Measurements from ENCODE around the gene CPB2.

CPB2 gene

DNA sequence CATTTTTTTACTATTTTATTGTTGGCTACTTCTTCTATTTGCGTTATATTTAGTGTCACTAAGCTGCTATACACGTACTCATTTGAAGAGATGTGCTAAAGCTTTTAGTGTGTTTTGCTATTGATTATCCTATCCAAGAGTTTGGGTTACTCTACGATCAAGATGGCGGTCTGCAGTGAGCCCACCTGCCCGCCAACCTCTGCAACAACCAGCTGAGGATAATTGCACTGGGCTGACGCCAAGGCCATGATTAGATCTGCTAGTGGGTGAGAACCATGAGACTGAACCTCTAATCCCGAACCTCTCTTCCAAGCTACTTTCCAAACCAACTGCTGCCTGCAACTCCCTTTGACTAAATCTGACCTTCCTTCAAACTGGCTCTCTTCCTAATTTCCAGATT, 1.8 kb downstream of the CPB2 start:
- H3K4me3 ChIP-seq (ENCODE audit: low read length) = no peak overlapping the region

DNA sequence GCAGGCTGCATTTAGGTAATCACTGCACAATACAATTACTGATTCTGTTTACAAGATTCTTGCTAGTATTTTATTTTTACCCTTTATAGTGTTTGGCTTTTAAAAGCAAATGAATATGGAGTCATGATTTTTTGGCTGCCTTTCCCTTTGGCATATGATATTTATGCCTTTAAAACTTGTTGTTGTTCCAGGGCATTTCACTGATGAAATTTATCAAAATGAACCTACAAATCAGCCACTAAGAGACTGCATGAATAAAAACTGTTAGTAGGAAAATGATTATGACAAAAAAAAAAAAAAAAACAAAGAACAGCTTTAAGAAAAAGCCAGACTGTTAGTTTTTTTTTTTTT, 2.6 kb downstream of the CPB2 start:
- no peak for DNase-seq (ENCODE audit: low read depth, low spot score)
- no peak overlapping the region for H3K4me3 ChIP-seq (ENCODE audit: low read length)

More for the DNA sequence above, 1.8 kb downstream of the CPB2 start:
- DNase-seq (ENCODE audit: low read depth, low spot score) = no peak

DNA sequence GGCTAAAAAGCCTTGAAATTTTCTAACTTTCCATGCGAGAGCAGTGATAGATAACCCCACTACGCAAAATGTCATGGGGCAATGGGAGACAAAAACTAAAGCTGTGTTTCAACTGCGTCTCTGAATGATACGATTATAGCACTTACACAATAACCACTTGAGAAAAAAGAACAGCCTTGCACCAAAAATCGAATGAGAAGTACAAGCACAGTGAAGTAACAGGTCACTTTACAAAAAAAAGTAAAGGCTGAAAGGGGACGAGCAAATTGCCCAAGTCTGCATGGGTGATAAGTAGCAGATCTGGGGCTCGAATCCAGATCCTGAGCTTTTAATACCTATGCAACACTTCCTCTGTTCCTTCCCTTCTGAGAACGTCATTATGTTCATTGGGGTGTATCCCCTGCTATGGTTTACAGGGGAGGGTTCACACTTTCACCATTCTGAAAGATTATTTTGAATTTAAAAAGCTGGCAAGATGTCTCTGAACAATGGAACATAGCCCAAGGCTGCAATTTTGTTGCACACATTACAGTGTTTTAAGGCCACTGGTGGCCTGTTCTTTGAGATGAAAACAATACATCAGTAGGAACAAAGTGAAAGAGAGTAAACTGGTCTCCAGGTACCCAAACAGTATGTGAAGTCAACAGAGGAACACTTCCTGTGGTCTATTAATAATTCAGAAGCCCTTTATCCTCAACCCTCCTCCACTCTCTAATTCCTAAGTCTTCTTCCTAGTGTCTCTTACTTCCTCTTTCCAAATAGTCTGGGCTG, 3.2 kb downstream of the CPB2 start:
- no peak for DNase-seq (ENCODE audit: low read depth, low spot score)
- no peak overlapping the region for H3K4me3 ChIP-seq (ENCODE audit: low read length)

DNA sequence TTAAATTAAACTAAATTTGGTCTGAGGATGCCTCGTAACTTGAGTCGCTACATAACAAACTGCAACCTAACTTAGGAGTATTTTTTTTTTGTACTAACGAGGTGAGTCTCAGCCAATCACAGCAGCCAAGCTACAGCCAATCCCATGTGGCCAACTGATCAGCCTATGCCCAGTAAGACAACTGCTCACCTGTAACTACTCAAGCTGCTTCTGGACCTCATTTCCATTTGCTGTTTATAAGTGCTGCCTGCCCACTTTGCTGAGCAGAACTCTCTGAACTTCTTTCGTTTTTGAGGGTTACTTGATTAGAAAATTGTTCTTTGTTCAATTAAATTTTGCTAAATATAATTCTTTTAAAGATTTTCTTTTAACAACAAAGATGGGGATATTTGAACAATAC, 3.8 kb downstream of the CPB2 start:
- no peak overlapping the region for H3K4me3 ChIP-seq (ENCODE audit: low read length)

DNA sequence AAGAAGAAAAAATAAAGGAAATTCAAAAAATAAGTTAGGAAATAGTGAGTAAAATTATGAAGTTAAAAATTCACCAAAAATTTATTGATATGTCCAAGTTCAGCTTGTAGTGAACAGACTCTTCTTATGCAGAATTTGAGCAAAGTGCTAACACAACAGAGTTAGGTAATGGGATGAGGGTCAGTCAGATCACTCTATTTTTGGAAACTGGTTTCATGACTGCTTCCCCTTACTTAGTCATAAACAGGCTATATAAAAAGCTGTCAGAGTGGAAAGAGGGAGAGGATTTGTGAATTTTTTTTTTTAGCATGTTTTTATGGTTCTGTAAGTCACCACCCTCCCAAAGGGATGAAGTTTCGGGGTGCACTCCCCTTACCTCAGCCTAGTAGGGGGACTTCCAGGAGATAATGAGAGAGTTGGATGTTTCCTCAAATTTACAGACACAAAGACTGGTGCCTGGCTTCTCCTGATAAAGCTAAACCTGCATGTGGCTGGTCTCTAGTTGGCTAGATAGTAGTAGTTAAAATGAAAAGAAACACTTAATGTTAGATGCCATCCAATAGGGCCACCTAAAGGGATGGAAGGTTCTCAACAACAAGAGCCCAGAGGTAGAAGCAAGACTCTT, 4.5 kb downstream of the CPB2 start:
- DNase-seq (ENCODE audit: low read depth, low spot score) = no peak

More for the DNA sequence above, 3.8 kb downstream of the CPB2 start:
- no peak for DNase-seq (ENCODE audit: low read depth, low spot score)

DNA sequence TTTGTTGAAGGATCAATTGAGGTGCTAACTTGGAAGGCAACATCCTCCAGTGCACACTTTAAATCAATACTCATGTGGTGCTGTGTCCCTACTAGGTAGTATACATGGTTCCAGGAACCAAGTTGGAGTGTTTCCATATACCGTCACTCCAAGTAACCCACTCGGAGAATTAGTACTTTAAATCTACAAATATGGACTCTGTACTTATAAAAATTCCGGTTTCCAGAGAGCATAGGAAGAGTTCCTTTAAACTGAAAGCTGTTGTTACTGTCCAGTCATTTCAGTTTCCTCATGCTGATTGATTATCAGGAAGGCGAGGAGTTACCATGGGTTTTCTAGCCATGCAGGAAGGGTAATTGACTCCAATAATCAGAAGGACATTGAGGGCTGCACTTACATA, 7.2 kb downstream of the CPB2 start:
- DNase-seq (ENCODE audit: low read depth, low spot score) = no peak
- H3K4me3 ChIP-seq (ENCODE audit: low read length) = no peak overlapping the region

More for the DNA sequence above, 4.5 kb downstream of the CPB2 start:
- H3K4me3 ChIP-seq (ENCODE audit: low read length) = no peak overlapping the region

DNA sequence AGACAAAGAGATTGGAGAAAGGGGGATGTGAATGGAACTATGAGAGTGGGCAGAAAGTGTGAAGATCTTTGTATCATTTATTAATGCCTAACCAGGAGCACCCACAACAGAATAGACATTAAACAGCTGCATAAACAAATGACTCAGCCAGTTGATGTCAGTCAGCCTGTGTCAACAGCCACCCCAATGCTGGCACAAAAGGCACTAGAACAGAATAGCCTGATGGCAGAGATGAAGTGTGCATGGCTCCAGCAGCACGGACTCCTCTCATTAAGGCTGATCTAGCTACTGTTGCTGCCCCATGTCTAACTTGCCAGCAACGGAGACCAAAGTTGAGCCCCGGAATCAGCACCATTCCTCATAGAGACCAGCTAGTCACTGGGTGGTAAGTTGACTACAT, 7.8 kb downstream of the CPB2 start:
- H3K4me3 ChIP-seq (ENCODE audit: low read length) = no peak overlapping the region
- DNase-seq (ENCODE audit: low read depth, low spot score) = no peak

DNA sequence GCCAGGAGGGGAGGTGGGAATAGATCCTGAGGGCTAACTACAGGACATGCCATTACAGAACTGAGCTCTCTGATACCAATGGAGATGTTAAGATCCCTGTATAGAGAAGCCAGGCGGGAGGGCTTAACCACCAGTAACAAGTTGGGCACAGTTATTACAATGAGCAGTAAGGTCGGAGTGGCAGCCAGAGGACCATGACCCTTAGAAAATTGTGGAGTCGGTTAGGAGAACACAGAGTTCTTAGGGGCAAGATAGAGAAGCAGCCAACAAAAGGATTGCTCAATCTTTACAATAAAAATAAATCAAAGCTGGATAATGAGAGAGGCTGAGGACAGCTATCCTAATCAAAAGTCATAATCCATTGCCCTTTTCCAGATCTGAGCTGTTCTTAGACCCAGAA, 10.4 kb downstream of the CPB2 start:
- no peak for DNase-seq (ENCODE audit: low read depth, low spot score)
- no peak overlapping the region for H3K4me3 ChIP-seq (ENCODE audit: low read length)

DNA sequence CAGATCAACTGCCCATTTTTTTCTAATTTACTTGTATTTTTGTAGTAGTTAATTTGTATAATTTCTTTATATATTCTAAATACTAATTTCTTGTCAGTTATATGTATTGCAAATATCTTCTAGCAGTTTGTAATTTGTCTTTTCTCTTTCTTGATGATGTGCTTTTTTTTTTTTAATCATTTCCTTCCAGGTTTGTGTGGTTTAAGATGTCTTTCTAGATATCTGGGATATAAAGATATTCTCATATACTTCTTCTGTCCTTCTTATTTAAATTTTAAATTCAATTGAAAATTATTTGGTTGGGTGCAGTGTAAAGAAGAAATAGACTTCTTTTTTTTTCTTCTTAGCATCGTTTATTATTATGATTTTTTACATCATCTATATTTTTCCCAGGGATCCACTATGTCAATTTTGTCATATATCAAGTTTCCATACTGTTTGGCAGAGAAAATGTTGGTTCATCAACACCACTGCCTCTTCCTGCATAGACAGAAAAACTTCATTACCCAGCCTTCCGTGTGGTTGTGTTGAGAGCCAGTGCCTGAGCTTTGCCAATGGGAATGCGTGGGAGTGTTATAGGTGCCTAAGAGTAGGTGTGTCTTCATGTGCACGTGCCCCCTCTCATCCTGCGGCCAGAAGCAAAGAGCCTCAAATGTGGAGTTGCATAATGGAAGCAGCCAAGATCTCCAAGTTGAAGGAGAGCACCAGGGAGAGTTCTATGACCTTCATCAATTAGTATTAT, 15.8 kb downstream of the CPB2 start:
- no peak for DNase-seq (ENCODE audit: low read depth, low spot score)
- H3K4me3 ChIP-seq (ENCODE audit: low read length) = no peak overlapping the region

DNA sequence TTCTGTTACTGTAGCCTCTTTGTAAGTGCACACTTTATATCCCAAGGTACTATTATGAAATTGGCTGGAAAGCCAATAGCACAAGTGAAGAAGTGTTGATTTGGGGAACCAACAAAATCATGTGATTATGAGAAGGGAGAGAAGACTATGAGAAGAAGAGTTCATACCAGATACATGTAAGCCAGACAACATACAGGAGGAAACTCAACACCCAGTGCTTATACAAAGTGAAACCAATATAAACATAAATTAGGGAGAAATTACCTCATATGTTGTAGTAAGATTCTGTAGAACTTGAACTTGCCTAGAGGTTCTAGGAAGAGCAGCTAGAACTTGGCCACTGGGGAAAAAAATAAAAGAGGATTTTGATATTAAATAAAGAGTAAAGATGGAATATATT, 17.4 kb downstream of the CPB2 start:
- no peak overlapping the region for H3K4me3 ChIP-seq (ENCODE audit: low read length)
- no peak for DNase-seq (ENCODE audit: low read depth, low spot score)

DNA sequence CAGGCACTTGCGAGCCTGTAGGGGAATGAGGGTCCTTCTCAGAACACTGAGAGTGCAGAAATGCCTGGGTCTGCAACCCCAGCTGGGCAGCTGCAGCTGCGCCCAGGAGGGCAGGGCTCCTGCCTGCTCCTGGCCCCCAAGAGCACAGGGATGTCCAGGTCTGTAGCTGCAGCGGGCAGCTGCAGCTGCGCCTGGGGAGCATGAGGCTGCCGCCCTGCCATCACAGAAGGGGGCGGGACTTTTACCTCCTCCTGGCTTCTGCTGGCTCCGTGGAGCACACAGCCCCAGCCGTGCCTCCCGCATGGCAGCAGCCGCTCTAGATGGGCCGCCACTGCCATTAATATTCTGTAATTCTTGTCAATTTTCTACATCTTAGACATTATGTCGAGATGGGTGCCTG, 17.8 kb downstream of the CPB2 start:
- no peak for DNase-seq (ENCODE audit: low read depth, low spot score)
- H3K4me3 ChIP-seq (ENCODE audit: low read length) = no peak overlapping the region

DNA sequence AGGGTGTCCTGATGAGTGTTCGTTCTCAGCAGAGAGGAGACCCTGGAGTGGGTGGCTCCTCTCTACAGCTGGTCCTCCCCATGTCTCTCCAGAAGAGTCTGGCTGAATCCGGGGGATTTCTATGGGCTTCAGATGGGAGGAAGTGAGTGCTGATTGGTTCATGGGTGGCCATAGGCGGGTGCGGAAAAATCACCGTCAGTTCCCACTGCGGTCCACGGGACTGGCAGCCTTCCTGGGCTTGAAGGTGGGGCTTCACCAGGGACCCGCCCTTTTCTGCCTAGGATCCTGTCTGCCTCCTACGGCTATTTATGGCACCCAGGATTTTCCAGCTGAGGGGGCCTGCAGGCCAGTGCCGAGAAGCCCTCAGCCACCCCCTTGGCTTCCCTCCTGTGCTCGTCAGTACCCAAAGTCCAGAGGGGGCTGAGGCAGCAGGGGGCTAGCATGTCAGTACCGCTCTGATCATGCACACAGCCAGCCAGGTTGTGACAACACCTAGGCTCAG, 18.4 kb downstream of the CPB2 start:
- H3K4me3 ChIP-seq (ENCODE audit: low read length) = no peak overlapping the region
- no peak for DNase-seq (ENCODE audit: low read depth, low spot score)

DNA sequence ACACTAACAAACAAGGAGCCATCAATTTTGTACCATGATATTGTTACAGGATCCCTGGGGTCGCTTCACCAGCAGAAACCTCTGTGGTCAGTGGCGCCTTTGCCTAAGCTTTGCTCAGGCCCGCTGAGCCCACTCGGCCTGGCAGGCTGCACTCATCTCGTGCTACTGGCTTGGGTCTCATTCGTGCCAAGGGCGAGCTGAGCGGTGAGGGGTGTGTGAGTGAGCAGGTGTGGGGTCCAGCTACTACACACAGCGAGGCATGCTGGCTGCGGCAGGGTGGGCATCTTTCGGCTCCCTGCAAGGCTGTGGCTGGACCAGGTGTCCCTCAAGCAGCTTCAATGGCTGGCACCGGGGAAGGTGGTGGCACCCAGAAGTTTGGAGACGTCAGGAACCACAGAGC, 19.1 kb downstream of the CPB2 start:
- no peak overlapping the region for H3K4me3 ChIP-seq (ENCODE audit: low read length)
- no peak for DNase-seq (ENCODE audit: low read depth, low spot score)

DNA sequence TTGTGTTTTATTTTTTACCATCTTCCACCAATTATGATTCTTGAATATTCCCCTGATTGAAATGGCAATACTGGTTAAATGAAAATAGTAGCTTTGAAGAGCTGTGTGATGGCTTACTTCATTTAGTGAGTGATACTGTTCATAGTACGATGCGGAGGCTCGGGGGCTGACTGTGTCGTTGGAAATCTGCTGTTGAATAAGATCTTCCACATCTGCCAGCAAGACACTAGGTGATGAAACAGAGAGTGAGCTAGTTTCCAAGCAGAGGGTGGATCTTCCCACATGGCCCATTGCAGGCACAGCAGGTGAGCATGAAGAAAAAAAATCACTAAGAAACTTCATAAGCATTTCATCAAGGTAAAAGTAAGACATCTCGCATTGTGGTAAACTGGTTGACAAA, 22.5 kb downstream of the CPB2 start:
- no peak overlapping the region for H3K4me3 ChIP-seq (ENCODE audit: low read length)
- DNase-seq (ENCODE audit: low read depth, low spot score) = no peak

DNA sequence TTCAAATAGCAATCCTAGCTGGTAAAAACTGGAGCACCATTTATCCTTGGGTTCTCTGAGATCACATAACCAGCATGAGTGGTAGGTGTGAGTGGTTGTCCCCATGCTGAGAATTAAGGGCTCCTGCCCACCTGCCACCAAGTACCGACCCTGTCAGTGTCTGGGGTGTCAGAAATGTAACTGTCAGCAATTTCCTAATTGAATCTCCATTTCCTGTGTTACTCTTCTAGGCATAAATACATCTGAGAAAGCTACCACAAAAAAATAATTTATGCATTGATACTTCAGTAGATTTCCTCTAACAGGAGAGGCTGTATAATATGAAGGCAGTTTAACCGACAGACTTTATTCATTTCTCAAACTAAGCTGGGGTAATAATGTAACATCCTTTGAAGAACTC, 25.1 kb downstream of the CPB2 start:
- DNase-seq (ENCODE audit: low read depth, low spot score) = peak; percentile 71
- no peak overlapping the region for H3K4me3 ChIP-seq (ENCODE audit: low read length)

DNA sequence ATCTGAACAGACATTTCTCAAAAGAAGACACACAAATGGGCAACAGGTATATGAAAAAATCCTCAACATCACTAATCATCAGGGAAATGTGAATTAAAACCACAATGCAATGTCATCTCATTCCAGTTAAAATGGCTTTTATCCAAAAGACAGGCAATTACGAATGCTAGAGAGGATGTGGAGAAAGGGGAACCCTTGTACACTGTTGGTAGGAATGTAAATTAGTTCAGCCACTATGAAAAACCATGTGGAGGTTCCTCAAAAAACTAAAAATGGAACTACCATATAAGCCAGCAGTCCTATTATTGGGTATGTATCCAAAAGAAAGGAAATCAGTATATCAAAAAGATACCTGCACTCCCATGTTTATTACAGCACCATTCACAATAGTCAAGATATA, 27.6 kb downstream of the CPB2 start:
- H3K4me3 ChIP-seq (ENCODE audit: low read length) = no peak overlapping the region
- no peak for DNase-seq (ENCODE audit: low read depth, low spot score)

DNA sequence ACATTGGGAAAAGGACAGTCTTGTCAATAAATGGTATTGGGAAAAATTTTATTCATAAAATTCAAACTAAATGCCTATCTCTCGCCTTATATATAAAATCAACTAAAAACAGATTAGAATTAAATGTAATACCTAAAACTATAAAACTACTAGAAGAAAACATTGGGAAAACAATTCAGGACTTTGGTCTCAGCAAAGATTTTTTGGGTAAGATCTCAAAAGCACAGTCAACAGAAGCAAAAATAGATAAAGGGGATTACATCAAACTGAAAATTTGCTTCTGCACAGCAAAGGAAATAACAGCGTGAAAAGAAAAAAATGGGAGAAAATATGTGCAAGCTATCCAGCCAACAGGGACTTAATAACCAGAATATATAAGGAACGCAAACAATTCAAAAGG, 28.0 kb downstream of the CPB2 start:
- no peak for DNase-seq (ENCODE audit: low read depth, low spot score)
- H3K4me3 ChIP-seq (ENCODE audit: low read length) = no peak overlapping the region

DNA sequence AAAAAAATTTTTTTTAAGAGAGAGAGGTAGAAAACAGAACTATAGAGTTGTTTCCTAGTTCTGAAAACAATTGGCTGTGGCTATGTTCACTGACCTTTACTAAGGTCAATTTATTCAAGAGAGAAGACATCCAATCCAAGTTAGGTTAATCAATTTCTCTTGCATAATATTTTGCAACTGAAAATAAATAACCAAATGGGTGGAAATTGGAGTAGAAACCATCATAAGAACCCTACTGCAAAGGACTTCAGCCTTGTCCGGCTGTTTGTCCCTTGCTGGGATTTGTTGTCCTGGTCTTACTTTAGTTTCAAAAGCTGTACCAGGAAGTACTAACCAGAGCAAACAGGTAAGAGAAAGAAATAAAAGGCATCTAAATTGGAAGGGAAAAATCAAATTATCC, 29.0 kb downstream of the CPB2 start:
- H3K4me3 ChIP-seq (ENCODE audit: low read length) = no peak overlapping the region
- no peak for DNase-seq (ENCODE audit: low read depth, low spot score)

DNA sequence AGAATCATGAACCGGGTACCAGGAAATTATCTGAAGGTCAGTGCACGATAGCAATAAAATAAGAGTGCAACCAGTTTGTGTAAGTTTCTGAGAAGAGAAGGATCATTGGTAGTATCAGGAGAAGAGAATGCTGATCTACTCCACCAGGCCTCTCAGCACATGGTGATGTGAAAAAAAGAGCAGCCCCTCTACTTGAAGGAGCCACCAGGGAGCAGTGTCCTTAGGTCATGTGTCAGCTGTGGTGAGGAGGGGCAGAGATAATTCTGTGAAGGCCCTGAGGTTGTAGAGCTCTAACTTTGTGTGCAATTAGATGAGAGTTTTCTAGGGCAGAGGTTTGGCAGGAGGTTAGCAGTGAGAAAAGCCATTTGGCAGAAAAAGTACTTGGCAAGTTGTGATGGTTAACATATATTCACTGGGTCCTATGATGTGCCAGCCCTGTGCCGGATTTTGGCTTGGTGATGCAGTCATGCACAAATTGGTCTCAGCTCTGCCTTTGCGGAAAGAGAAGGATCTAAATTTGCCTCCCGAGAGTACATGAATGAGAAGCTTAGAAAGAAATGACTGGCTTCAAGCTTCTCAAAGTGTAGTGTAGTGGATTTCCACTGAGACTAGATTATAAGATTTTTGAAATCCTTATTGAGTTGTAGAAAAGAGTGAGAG, 33.1 kb downstream of the CPB2 start:
- no peak overlapping the region for H3K4me3 ChIP-seq (ENCODE audit: low read length)
- no peak for DNase-seq (ENCODE audit: low read depth, low spot score)

DNA sequence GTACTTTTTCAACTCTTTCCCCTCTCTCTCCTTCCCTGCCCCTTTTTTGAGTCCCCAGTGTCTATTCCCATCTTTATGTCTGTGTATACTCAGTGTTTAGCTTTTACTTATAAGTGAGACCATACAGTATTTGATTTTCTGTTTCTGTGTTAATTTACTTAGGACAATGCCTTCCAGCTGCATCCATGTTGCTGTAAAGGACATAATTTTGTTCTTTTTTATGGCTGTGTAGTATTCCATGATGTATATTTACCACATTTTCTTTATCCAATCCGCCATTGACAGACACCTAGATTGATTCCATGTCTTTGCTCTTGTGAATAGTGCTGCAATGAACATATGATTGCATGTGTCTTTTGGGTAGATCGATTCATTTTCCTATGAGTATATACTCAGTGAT, 41.5 kb downstream of the CPB2 start:
- H3K4me3 ChIP-seq (ENCODE audit: low read length) = no peak overlapping the region
- no peak for DNase-seq (ENCODE audit: low read depth, low spot score)

Measured in Jurkat, Clone E6-1 (cell line).